ENCODE measurements around the gene ZNF423. TPM values are rescaled to one million over a fixed set of nuclear protein-coding genes. Genes with fewer than 3 reads are reported as not detected.

The ZNF423 gene
- total RNA-seq, 1 donor from 2014 or later: 8.8 TPM

DNA sequence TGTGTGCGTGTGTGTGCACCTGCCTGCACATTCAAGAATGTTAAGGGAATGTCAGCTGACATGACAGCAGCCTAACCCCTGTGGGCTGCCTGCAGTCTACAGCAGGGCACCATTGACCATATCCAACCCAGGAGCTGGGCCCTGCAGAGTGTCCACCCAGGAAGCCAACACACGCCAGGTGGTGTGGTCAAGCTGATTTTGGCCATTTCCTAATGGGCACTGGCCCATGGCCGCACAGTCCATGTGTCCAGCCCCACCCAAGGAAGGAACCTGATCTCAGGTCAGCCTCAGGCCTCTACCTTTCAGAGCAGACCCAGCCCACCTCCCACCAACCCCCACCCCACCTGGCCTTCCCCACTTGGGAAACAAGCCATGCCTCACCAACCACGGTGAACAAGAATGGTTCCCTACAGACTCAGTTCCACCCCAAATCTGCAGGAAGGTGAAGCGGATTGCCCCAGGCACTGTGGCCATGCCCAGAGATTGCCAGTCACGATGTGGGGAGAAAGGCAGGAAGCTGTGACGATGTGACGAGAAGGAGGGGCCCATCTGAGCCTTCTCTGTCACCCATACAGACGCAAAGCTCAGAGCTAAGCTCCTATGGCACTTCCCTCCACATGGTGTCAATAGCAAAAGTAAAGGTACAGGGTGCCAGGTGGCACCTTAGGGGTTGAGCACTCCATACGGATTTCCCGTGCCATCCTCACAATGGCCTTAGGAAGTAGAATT is 77.5 kb downstream of the ZNF423 start:
- DNase-seq (ENCODE audit: missing footprints): no peak
- intact Hi-C loops (cut with DNase I): no loop called here

DNA sequence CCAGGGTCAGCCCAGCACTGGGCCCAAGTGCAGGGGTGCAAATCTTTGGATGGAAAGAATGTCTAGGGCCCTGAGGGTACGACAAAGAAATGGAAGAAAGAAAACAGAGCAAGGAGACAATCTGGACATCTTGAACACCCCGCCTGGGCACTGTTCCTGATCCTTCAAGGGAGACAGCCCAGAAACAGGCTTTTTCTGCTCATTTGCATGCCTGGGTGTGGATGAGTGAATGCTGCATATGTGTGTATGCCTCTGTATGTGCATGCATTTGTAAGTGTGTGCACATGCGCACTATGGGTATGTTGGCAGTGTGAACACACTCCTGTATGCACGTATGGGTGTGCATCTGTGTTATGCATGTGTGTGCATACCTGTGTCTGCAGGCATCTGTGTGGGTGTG is 79.2 kb downstream of the ZNF423 start:
- DNase-seq (ENCODE audit: missing footprints) (no peak), ATAC-seq (no peak)
- intact Hi-C loops (cut with DNase I): loop anchor here (2.0 kb wide), 1 partner anchor 78 kb away; no protein-coding TSS in a partner anchor

More for the DNA sequence above, 77.5 kb downstream of the ZNF423 start:
- no peak for ATAC-seq

DNA sequence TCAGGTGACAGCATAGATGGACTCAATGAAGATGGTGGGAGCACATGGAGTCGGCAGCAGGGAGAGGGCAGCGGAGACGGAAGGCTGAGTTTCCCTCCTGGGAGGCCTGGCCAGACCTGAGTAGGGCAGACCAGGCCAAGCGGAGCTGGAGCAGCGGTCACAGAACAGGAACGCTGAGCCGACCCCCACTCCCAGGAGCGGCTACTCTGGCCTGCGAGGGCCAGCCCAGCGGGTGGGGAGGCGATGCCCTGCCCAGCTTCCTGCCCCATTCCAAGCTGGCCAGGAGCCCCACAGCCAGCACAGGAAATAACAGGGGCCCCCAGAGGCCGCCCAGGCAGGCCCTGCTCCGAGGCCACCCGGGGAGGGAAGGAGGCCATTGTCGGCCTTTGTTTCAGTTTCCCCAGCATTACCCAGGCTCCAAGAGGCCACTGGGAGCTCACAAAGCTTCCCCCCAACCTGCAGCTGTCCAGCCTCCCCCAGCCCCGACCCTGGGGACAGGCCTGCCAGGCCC is 79.8 kb downstream of the ZNF423 start:
- DNase-seq (ENCODE audit: missing footprints): peak; percentile 73
- peak; percentile 45 for ATAC-seq
- intact Hi-C loops (cut with DNase I): loop anchor here (2.0 kb wide), 1 partner anchor 79 kb away; no protein-coding TSS in a partner anchor

DNA sequence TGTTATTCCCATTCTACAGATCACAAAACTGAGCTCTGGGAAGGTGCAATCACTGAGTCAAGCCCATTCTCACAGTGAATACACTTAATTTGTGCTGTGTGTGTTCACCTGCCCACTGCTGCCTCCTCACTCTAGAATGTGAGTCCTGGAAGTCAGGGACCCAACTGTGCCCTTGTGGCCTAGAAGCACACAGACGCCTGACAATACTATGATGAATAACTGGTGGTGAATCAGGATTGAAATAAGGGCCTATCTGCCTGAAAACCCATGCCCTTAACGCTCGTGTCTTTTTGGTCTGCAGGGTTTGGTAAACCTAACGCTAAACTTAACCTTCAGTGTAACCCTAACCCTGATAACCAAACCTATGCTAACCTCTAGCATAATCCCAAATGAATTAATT is 80.3 kb downstream of the ZNF423 start:
- no peak for ATAC-seq
- intact Hi-C loops (cut with DNase I): no loop called here
- no peak for DNase-seq (ENCODE audit: missing footprints)

DNA sequence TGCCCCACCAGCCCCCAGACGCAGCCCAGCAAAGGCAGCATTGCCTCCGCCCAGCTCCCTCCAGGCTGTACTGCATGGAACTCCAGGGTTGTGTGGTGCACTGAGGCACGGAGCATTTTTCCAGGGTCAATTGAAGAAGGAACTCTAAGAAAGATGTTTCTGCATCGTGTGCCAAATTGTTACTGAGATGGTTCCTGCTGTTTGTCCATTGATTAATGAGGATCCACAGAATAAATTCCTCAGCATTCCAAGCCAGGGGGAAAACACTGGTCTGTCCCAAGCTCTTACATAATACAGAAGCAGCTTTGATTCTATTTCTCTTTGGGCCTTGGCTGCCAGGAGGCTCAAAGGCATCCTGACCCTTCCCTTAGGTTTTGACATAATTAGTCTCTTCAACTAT is 80.9 kb downstream of the ZNF423 start:
- no peak for DNase-seq (ENCODE audit: missing footprints)
- no peak for ATAC-seq
- intact Hi-C loops (cut with DNase I): no loop called here

DNA sequence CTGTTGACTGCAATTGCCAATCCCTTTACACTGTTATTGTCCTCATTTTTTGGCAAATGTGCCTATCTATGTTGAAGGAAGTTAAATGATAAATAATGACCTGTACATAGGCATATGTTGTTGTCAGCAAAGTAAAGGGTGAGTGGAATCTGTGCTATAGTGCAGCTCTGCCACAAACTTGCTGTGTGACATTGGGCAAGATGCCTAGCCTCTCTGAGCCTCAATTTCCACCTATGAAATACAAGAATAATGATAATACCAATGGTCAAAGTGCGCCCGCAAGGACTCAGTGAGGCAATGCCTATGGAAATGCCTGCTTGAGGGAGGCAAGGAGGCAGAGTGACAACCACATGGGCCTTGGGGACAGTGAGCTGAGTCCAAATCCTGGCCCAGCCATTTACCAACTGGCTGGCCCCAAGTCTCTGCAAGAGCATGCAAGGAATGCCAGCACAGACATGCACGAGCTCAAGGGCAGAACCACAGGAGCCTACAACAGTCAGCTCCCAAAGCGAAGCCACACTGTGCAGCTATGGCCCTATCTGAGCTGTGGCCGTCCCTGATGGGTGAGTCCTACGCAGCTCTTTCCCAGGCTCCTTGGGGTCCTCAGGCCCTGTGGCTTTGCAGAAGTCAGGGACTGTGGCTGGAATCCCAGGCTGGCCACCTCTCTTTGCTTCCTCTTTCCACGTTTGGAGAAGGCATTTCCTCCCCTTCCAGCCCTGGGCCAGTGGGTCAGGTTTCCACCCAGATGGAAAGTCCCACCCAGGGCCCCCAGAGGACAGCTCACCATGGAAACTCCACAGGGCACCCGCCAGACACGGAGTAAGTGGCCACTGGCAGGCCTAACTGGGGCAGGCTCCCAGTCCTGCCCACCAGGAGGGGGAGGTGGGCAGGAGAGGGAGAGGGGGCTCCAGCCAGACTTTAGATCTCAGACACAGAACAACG is 82.1 kb downstream of the ZNF423 start:
- DNase-seq (ENCODE audit: missing footprints) (no peak), ATAC-seq (no peak)
- intact Hi-C loops (cut with DNase I): no loop called here

DNA sequence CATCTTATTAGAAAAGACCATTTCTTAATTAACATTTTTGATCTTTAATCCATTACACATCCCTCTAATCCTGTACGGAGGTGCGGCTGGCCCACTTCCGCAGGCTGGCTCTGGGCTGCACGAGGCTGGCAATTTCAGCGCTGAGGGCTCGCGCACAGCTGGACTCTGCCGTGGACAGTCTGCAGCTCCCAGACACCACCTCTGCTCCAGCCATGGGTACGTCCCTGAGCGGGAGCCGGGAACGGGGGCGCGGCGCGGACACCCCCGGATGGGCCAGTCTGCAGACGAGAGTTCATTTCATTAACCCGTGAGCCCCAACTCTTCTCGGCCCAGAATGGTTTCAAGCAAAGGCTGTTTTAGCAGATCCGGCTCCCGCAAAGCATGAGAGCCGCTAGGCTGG is 87.9 kb downstream of the ZNF423 start:
- ATAC-seq: no peak
- DNase-seq (ENCODE audit: missing footprints): no peak
- intact Hi-C loops (cut with DNase I): loop anchor here (5.0 kb wide), 1 partner anchor 69 kb away; no protein-coding TSS in a partner anchor

DNA sequence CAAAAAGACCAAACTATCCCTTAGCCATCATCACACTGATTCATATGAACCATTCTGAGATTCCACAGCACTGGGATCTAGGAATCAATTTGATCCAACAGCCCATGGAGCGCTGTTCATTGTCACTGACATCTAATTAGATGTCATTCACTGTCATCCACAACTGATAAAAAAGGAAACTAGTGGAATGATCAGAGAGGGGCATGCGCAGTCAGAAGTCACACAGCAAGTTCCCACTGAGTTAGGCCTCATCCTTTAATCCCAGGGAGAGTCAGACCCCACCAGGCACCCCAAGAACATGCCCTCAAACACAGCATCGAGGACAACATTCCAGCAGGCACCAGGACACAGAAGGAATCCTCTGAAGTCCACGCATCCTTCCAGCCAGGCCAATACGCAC is 88.5 kb downstream of the ZNF423 start:
- DNase-seq (ENCODE audit: missing footprints) (no peak), ATAC-seq (no peak)
- intact Hi-C loops (cut with DNase I): loop anchor here (5.0 kb wide), 1 partner anchor 70 kb away; no protein-coding TSS in a partner anchor

DNA sequence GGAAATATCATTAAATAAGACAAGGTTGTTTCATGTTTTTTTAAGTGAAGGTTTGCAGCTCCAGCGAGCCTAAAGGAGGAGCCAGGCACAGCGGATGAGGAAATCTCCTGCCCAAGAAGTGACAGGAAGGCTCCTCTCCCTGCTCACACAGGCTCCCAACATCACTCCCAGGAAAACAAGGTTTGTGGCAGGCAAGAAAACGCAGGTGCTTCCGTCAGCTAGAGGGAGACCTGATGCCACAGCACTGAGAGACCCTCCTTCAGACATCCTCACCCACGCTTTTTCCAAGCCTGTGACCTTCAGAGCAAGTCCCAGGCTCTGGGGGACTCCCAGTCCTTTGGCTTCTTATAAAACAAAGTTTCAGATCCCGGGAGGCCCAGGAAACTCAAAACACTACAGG is 89.7 kb downstream of the ZNF423 start:
- intact Hi-C loops (cut with DNase I): loop anchor here (5.0 kb wide), 1 partner anchor 71 kb away; no protein-coding TSS in a partner anchor
- ATAC-seq (peak; percentile 44), DNase-seq (ENCODE audit: missing footprints) (no peak)

DNA sequence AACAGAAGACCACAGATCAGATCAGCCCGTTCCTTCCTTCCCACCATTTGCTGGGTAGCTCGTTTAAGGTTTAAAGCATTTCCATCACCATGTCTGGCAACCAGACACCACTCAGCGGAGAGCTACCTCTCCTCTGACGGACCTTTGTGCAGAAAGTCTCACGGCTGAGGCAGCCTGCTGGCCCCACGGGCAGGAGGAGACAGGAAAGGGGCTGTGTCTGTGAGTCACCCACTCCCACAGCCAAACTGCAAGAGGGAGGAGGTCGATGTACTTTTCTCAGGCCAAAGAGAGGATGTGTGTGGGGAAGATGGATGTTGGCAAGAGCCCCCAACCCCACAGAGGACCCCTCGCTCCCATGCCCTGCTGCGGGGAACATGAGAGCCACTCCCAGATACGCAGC is 92.1 kb downstream of the ZNF423 start:
- no peak for DNase-seq (ENCODE audit: missing footprints)
- ATAC-seq: no peak
- intact Hi-C loops (cut with DNase I): no loop called here

DNA sequence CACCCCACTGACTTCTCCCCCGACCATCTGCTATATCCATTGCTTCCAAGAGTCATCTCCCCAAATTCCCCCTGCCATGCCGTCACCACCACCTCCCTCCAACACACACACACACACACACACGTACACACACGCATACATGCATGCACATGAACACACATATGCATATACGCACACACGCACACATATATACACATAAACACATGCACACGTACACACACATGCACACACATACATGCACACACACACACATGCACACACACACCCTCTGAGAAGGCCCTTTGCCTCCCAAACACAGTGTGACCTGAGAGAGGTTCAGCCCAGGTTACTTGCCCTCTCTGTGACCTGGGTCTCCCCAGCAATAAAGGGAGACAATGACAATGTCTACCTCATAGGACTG is 95.1 kb downstream of the ZNF423 start:
- intact Hi-C loops (cut with DNase I): no loop called here
- ATAC-seq (no peak), DNase-seq (ENCODE audit: missing footprints) (no peak)

DNA sequence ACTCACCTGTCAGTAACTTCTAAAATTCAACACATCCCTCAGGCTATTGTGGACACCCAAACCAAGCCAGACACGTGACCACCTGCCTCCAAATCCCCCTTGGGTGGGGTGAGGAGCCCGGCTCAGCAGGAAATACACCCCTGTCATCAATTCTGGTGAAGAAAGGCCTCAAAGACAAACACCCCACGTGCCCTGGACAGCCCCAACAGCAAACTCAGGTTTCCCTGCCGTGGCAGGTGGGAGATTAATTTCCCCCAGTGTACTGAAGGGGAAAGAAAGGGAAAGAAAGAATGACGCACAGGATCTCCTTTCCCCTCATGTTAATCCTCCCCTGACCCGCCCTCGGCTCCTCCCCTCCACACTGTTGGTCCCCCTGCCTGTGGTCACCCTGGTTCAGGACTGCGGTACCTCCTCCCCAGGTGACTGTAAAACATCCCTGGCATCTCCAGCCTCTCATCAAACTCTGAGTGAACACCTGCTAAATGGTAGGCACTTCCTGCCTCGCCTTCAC is 98.3 kb downstream of the ZNF423 start:
- DNase-seq (ENCODE audit: missing footprints): no peak
- ATAC-seq: no peak
- intact Hi-C loops (cut with DNase I): loop anchor here (5.0 to 10.0 kb wide), 2 partner anchors 113 to 265 kb away; no protein-coding TSS in a partner anchor

DNA sequence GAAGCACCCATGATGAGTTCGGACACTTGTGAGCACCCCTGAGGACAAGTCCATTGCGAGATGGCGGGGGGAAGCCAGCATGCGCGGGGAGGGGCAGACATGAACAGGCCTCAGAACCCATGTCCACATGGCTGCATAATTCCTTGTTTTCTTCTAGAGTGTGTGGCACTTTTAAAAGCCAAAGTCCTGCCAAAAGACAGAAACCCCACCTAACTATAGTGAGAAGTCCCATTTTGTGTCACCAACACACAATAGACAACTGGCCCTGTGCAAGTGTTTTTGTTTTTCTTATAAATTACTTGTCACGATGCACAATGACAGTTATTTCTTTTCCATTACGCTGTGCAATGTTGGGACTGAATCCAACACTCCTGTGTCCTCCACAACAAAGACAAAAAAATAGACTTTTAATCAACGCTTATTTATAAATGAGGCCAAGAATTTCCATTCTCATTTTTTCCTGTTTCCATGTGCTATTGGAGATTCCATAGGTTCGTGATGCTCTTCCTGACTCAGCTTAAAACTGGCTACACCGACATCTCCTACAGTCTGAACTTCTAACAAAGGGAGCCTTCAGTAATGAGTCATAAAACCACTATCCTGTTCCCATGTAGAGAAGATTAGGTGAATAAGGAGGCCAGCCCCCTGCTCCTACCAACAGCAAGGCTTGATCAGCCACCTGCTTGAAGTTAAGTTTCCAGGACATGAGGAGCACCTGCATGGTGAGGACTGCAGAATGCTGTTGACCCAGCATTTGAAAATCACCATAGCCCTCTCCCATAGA is 98.9 kb downstream of the ZNF423 start:
- ATAC-seq (no peak), DNase-seq (ENCODE audit: missing footprints) (no peak)
- intact Hi-C loops (cut with DNase I): loop anchor here (5.0 to 10.0 kb wide), 2 partner anchors 112 to 265 kb away; no protein-coding TSS in a partner anchor

DNA sequence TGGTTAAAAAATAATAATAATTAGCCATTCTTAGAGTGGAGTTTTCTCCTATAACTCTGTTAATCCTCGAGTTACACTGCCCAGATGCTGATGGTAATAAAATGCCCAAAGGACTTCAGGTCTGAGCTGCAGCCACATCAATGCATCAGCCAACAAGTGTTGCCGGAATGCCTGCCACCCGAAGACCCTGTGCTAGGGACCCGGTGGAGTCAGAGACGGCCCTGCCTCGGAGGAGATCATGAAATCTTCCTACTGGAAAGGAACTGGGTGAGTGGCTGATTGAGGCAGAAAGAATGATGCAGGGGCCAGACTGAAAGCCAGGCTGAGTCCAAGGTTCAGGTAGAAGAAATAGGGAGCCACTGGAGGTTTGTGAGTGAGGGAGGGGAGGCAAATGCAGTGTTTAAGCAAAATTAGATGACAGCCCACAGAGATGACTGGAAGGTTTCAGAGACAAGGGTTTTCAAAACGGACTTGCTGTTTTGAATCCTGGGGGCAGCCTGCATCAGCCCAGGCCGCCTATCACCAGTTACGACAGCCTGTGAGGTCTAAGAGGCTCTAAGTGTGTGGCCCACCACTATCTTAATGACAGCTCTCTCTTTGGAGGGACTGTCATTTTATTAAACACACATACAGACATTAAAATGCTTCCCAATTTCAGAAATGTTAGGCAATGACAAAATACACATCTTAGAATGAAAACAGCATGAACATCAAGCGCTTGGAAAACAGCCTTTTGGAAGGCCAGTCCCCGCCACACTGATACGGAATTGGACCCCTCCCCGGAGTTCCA is 100.0 kb downstream of the ZNF423 start:
- no peak for ATAC-seq
- DNase-seq (ENCODE audit: missing footprints): no peak
- intact Hi-C loops (cut with DNase I): loop anchor here (2.0 to 10.0 kb wide), 3 partner anchors 99 to 264 kb away; no protein-coding TSS in a partner anchor

DNA sequence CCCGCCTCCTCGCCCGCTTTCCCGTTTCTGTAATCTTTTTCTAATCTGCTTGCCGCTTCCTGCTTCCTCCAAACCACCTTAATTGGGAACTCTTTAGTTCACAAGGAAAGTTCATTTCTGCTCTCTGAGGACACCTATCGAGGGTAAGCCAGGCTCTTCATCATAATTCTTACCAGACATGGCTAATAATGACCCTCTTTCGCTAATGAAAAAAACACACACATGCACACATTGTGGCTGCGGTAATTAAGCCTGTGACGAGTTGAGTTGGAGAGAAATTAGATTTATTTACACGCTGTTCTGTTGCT is 100.6 kb downstream of the ZNF423 start:
- DNase-seq (ENCODE audit: missing footprints) (no peak), ATAC-seq (peak; percentile 36)
- intact Hi-C loops (cut with DNase I): loop anchor here (2.0 to 10.0 kb wide), 3 partner anchors 100 to 263 kb away; no protein-coding TSS in a partner anchor

DNA sequence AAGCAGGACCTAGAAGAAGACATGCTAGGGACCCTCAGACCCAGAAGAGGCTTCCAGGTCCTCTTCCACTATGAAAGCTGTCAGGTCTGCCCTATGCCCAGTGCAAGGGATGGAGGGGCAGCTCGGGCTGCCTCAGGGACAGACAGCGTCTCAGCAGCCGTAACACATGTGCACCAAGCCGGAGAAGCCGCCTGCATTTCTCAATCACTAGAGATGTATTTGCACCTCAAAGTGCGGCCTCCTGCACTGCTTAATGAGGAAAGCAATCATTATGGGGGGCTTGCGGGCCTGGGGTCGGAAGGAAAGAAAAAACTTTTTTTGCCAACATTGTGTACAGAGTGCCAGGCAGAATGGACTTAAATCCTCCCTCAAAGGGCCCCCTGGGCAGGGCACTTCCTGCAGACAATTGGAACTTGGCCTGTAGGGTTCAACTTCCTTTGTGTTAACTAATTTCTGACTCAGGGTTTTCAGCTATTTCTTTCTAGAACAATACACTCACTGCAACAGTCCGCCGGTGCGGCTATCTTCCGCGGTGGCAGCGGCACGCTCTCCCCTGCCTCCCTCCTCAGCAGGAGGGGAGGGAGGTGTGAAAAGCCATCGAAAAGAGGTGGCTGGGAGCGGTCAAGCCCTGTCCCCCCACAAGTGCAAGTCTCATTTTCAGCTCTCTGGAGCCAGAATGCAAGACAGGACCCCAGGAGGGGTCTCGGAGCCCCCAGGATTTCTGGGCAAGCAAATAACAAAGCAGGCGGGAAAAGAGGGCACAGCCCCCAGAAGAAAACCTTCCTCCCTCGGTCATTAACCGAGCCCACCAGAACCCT is 101.2 kb downstream of the ZNF423 start:
- DNase-seq (ENCODE audit: missing footprints) (no peak), ATAC-seq (peak; percentile 53)
- intact Hi-C loops (cut with DNase I): loop anchor here (2.0 to 10.0 kb wide), 3 partner anchors 100 to 262 kb away; no protein-coding TSS in a partner anchor
